HUES64 (cell line): ENCODE results near the gene BCORL1.

Experiments
- H3K27ac ChIP-seq: 2 replicates; pipeline ENCODE4 v1.7.0; 2013; ENCODE audit warnings: low read depth, low read length, inconsistent platforms
- H3K27me3 ChIP-seq: 2 replicates; pipeline ENCODE4 v1.6.1; 2013; ENCODE audit warnings: mild to moderate bottlenecking, low read length; ENCODE audit not compliant: insufficient read depth
- H3K36me3 ChIP-seq: 2 replicates; pipeline ENCODE4 v1.6.1; 2013; ENCODE audit warnings: mild to moderate bottlenecking, low read length; ENCODE audit not compliant: insufficient read depth
- H3K4me1 ChIP-seq: 2 replicates; pipeline ENCODE4 v1.6.1; 2013; ENCODE audit warnings: mild to moderate bottlenecking, low read length, moderate library complexity; ENCODE audit not compliant: insufficient read depth
- H3K4me3 ChIP-seq: 2 replicates; pipeline ENCODE4 v1.5.1; 2013; ENCODE audit warnings: mild to moderate bottlenecking, low read length, moderate library complexity
- H3K9ac ChIP-seq: 2 replicates; pipeline ENCODE4 v1.6.1; 2013; ENCODE audit warnings: mild to moderate bottlenecking, low read depth, low read length
- H3K9me3 ChIP-seq: 2 replicates; pipeline ENCODE4 v1.6.1; 2013; ENCODE audit warnings: low read depth, low read length; ENCODE audit not compliant: insufficient read depth
- WGBS: fragments of 150-250, 120-280 bp; methylation state at CpG from one replicate; pipeline ENCODE4 v1.1.7; 2013; ENCODE audit warnings: missing lambda C conversion rate; 5-methylcytosine and 5-hydroxymethylcytosine counted together

The BCORL1 gene

GRCh38 chrX:129963729-129964128 is 18.7 kb upstream of the BCORL1 start:
- Histone ChIP-seq H3K27ac (no peak overlapping the region), H3K36me3 (no peaks in the 10 kb centered on the region), H3K4me1 (no peaks in the 10 kb centered on the region), H3K9ac (no peak overlapping the region), H3K9me3 (no peaks in the 10 kb centered on the region), H3K27me3 (peaks cover 36% of the 10 kb centered on the region), H3K4me3 (no peak overlapping the region)
- WGBS = 65% methylated on average over 7 of the region's 8 CpGs

GRCh38 chrX:129965166-129965565 is 17.3 kb upstream of the BCORL1 start:
- Histone ChIP-seq H3K27ac (no peak overlapping the region), H3K4me1 (no peaks in the 10 kb centered on the region), H3K36me3 (no peaks in the 10 kb centered on the region), H3K4me3 (no peak overlapping the region), H3K9ac (no peak overlapping the region), H3K9me3 (no peaks in the 10 kb centered on the region), H3K27me3 (peaks cover 21% of the 10 kb centered on the region)
- 88% methylated on average over 5 of the region's 6 CpGs for WGBS

- 95% methylated on average over 2 of the region's 3 CpGs for WGBS
- no peak overlapping the region for H3K4me3 ChIP-seq
- H3K4me1 ChIP-seq = no peaks in the 10 kb centered on the region
- no peak overlapping the region for H3K9ac ChIP-seq
- H3K27me3 ChIP-seq = peaks cover 13% of the 10 kb centered on the region; the same call in 1 of the 2 replicates
- H3K27ac ChIP-seq = no peak overlapping the region
- no peaks in the 10 kb centered on the region for H3K9me3 ChIP-seq
- no peaks in the 10 kb centered on the region for H3K36me3 ChIP-seq
Measured at GRCh38 chrX:129968968-129969367, 13.5 kb upstream of the BCORL1 start.

GRCh38 chrX:129976441-129976840 is 6.0 kb upstream of the BCORL1 start:
- WGBS = 75% methylated on average over 5 of the region's 5 CpGs
- Histone ChIP-seq H3K9ac (no peak overlapping the region), H3K4me3 (no peak overlapping the region), H3K27ac (no peak overlapping the region), H3K27me3 (peaks cover 59% of the 10 kb centered on the region), H3K4me1 (no peaks in the 10 kb centered on the region), H3K36me3 (no peaks in the 10 kb centered on the region), H3K9me3 (no peaks in the 10 kb centered on the region)

GRCh38 chrX:129979207-129979920 is 3.1 kb upstream of the BCORL1 start:
- Histone ChIP-seq H3K36me3 (no peaks in the 10 kb centered on the region), H3K9me3 (no peaks in the 10 kb centered on the region), H3K27ac (no peak overlapping the region), H3K9ac (no peak overlapping the region), H3K27me3 (peaks cover 56% of the 10 kb centered on the region), H3K4me3 (no peak overlapping the region), H3K4me1 (no peaks in the 10 kb centered on the region)
- 2% methylated on average over 24 of the region's 35 CpGs for WGBS

GRCh38 chrX:129980001-129980401 is 2.4 kb upstream of the BCORL1 start:
- Histone ChIP-seq H3K4me1 (no peaks in the 10 kb centered on the region), H3K9me3 (no peaks in the 10 kb centered on the region), H3K36me3 (no peaks in the 10 kb centered on the region), H3K9ac (no peak overlapping the region), H3K27me3 (peaks cover 63% of the 10 kb centered on the region), H3K27ac (no peak overlapping the region), H3K4me3 (peak overlapping the region; percentile 31; the same call in 1 of the 2 replicates)
- 3% methylated on average over 18 of the region's 32 CpGs for WGBS

GRCh38 chrX:129980540-129981199 is 1.8 kb upstream of the BCORL1 start:
- Histone ChIP-seq H3K9ac (no peak overlapping the region), H3K4me3 (peak overlapping the region; percentile 53), H3K36me3 (no peaks in the 10 kb centered on the region), H3K9me3 (no peaks in the 10 kb centered on the region), H3K4me1 (no peaks in the 10 kb centered on the region), H3K27ac (no peak overlapping the region), H3K27me3 (peaks cover 69% of the 10 kb centered on the region)
- WGBS = 1% methylated on average over 79 of the region's 79 CpGs

- H3K4me1 ChIP-seq = no peaks in the 10 kb centered on the region
- no peak overlapping the region for H3K27ac ChIP-seq
- H3K9ac ChIP-seq = no peak overlapping the region
- WGBS = 0% methylated on average over 3 of the region's 17 CpGs
- H3K9me3 ChIP-seq = no peaks in the 10 kb centered on the region
- H3K27me3 ChIP-seq = peaks cover 74% of the 10 kb centered on the region
- H3K4me3 ChIP-seq = peak overlapping the region; percentile 53
- H3K36me3 ChIP-seq = no peaks in the 10 kb centered on the region
Measured at GRCh38 chrX:129981200-129981553, 1.3 kb upstream of the BCORL1 start.

- Histone ChIP-seq H3K4me1 (no peaks in the 10 kb centered on the region), H3K4me3 (peak overlapping the region; percentile 53), H3K9me3 (no peaks in the 10 kb centered on the region), H3K27me3 (peaks cover 69% of the 10 kb centered on the region), H3K27ac (no peak overlapping the region), H3K9ac (no peak overlapping the region), H3K36me3 (no peaks in the 10 kb centered on the region)
- 2% methylated on average over 23 of the region's 29 CpGs for WGBS
Measured at GRCh38 chrX:129981752-129982299, 609 bp upstream of the BCORL1 start.

GRCh38 chrX:129983575-129984110 is 1.2 kb downstream of the BCORL1 start:
- H3K4me1 ChIP-seq = no peaks in the 10 kb centered on the region
- H3K27ac ChIP-seq = no peak overlapping the region
- peaks cover 51% of the 10 kb centered on the region for H3K27me3 ChIP-seq
- H3K9me3 ChIP-seq = no peaks in the 10 kb centered on the region
- H3K4me3 ChIP-seq = no peak overlapping the region
- H3K9ac ChIP-seq = no peak overlapping the region
- under 1% methylated on average over 37 of the region's 48 CpGs for WGBS
- no peaks in the 10 kb centered on the region for H3K36me3 ChIP-seq
